ENCODE results near the gene DDX24. TPM values are rescaled to one million over a fixed set of nuclear protein-coding genes. Genes with fewer than 3 reads are reported as not detected.

DDX24 gene
- total RNA-seq, 1 donor: 130 TPM

DNA sequence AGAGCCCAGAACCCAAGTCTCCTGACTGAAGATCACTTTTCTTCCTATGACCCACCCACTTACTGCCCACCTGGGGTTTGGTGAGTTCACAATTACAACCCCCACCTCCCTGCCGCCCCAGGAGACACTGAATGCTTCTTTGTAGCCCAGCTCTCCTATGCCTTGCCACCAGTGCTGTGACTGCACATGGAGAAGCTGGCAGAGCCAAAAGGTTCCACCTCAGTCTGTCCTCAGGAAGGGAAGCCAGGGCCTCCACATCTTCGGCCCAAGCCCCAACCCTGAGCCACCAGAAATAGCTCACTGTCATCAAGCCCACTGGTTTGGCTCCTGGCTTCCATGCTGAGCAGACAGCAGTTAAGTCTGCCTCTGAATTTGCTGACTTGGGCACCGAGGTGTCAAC is 29.2 kb downstream of the DDX24 start:
- H3K4me3 ChIP-seq (ENCODE audit: low read depth, low read length): no peak overlapping the region
- no peak for DNase-seq (ENCODE audit: low read depth)
- TF ChIP-seq, protein P1, sequence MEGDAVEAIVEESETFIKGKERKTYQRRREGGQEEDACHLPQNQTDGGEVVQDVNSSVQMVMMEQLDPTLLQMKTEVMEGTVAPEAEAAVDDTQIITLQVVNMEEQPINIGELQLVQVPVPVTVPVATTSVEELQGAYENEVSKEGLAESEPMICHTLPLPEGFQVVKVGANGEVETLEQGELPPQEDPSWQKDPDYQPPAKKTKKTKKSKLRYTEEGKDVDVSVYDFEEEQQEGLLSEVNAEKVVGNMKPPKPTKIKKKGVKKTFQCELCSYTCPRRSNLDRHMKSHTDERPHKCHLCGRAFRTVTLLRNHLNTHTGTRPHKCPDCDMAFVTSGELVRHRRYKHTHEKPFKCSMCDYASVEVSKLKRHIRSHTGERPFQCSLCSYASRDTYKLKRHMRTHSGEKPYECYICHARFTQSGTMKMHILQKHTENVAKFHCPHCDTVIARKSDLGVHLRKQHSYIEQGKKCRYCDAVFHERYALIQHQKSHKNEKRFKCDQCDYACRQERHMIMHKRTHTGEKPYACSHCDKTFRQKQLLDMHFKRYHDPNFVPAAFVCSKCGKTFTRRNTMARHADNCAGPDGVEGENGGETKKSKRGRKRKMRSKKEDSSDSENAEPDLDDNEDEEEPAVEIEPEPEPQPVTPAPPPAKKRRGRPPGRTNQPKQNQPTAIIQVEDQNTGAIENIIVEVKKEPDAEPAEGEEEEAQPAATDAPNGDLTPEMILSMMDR (IDR thresholded peaks at IDR 0.05; ENCODE audit: insufficient read depth, low read length): no peak

DNA sequence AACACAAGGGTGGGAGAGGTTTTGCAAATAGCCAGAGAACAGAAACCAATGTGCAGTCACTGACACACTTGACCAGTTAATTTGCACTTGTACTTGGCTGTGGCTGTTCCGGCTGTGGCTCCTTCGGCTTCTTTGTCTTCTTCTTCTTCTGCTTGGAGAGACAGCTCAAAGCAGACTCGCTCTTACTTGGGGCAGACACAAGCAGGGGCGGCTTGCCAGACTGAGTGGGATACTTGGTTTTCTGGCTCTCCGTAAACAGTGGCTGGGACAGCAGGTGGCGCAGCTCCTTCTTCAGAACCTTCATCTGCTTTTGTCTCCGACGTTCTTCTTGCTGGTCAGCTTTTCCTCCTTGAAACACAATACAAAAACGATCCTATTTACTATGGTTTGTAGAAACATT is 29.9 kb downstream of the DDX24 start:
- TF ChIP-seq, protein P1 (IDR thresholded peaks at IDR 0.05; ENCODE audit: insufficient read depth, low read length): peak; percentile 61
- H3K4me3 ChIP-seq (ENCODE audit: low read depth, low read length): no peak overlapping the region
- peak; percentile 67 for DNase-seq (ENCODE audit: low read depth)

DNA sequence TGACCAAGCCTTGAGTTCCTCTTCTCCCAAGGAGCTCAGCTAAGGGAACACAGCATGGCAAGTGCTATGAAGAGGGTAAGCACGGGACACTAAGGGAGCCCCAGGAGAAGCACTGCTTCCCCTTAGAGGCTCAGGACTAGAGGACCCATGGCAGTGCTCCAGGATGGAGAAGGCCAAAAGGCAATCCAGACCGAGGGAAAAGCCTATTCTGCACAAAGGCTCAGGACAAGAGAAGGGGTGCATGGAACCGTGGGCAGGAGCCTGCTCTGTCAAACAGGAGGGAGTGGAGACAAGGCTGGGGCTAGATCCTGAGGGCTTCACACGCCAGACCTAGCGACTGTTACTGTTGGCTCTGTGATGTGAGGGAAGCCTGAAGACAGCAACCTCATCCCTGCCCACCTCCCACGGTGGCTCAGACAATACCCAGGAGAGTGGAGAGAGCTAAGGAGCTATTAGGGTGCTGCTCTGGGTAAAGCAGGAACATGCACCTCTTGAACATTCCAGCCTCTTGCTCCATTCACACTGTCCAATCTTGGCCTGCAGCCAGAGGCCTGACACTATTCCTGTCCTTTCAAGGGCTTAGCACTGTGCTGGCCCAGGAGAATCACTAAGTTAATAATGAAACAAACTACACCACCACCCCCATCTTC is 30.6 kb downstream of the DDX24 start:
- no peak overlapping the region for H3K4me3 ChIP-seq (ENCODE audit: low read depth, low read length)
- DNase-seq (ENCODE audit: low read depth): no peak
- TF ChIP-seq, protein P1 (IDR thresholded peaks at IDR 0.05; ENCODE audit: insufficient read depth, low read length): no peak

DNA sequence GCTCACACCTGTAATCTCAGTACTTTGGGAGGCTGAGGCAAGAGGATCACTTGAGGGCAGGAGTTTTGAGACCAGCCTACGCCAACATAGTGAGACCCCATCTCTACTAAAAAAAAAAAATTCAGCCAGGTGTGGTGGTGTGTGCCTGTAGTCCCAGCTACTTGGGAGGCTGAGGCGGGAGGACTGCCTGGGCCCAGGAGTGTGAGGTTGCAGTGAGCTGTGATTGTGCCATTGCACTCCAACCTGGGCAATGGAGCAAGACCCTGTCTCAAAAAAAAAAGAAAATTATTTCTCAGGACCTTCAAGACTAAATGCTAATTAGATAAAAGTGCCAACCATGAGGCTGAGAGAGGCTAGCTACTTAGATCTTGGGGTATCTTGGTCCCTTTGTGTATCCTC is 31.4 kb downstream of the DDX24 start:
- TF ChIP-seq, protein P1 (IDR thresholded peaks at IDR 0.05; ENCODE audit: insufficient read depth, low read length): no peak
- DNase-seq (ENCODE audit: low read depth): no peak
- no peak overlapping the region for H3K4me3 ChIP-seq (ENCODE audit: low read depth, low read length)

DNA sequence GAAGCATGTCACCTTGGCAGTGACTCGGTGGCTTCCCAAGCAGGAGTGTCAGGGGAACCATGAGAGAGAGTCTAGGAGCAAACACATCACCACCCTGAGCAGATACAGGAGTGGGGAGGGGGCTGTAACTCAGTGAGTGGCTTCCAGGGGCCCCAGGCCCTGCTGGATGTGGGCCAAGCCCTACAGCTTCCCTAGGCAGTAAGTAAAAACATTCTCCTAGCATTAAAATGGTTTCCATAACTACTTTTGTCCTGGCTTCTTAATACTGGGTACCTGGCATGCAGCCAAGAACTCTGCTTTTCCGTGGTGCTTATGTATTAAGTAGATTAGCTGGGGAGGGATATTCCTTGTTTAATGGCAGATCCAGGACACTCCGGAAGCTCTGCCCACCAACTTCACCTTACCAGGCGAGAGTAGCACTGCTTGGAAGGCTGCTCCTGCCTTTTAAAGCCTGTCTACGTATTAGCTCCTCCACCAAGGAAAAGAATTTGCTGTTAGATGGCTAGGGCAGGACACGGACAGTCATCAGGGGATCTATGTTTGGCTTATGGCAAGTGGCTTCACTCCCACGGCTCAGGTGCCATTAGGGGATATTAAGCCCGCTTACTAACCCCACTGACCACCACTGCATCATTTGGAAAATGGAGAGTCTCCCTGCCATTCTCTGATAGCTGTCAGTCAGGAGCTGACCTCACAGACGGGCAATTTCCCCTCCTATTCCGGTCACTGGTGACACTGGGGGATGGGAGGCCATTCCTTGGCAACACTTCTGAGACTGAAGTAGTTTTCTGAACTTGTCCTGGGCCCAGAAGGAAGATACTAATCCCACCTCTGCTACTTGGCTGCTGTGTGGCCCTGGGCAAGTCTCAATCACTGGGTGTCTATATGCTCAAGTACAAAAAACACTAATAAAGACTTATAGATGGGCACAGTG is 32.0 kb downstream of the DDX24 start:
- TF ChIP-seq, protein P1 (IDR thresholded peaks at IDR 0.05; ENCODE audit: insufficient read depth, low read length): no peak
- no peak overlapping the region for H3K4me3 ChIP-seq (ENCODE audit: low read depth, low read length)

DNA sequence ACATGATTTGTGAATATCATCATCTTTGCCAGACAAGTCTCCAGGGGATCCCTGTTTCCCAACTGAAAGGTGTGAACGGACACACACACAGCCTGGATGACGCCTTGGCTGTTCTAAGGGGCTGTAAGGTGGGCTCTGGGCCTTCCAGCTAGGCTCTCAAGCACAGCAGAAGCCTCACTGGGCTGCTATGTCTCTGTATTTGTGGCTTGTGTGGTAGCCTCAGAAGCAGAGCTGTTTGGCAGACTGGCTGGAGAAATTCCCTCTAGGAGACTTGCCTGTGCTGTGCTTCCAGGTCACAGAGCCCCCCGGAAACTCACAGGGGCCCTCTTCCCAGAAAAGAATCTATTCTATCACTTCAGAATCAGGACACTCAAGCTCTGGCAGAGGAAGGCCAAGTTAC is 33.4 kb downstream of the DDX24 start:
- DNase-seq (ENCODE audit: low read depth): no peak
- TF ChIP-seq, protein P1 (IDR thresholded peaks at IDR 0.05; ENCODE audit: insufficient read depth, low read length): no peak
- no peak overlapping the region for H3K4me3 ChIP-seq (ENCODE audit: low read depth, low read length)

More for the DNA sequence above, 32.0 kb downstream of the DDX24 start:
- no peak for DNase-seq (ENCODE audit: low read depth)

Measured in fibroblast of the aortic adventitia (primary cell).